22Rv1 (cell line): ENCODE data around the gene LAMA5.

Experiments
- ZFX ChIP-seq: fragments of 450-650 bp; IDR thresholded peaks from 2 replicates; pipeline ENCODE4 v1.6.1; 2017; ENCODE audit warnings: antibody characterized with exemption, borderline replicate concordance
- TF ChIP-seq, protein P1 (sequence below): fragments of 450-650 bp; IDR thresholded peaks from 2 replicates; pipeline ENCODE4 v1.5.1; 2017; ENCODE audit warnings: mild to moderate bottlenecking

DNA sequence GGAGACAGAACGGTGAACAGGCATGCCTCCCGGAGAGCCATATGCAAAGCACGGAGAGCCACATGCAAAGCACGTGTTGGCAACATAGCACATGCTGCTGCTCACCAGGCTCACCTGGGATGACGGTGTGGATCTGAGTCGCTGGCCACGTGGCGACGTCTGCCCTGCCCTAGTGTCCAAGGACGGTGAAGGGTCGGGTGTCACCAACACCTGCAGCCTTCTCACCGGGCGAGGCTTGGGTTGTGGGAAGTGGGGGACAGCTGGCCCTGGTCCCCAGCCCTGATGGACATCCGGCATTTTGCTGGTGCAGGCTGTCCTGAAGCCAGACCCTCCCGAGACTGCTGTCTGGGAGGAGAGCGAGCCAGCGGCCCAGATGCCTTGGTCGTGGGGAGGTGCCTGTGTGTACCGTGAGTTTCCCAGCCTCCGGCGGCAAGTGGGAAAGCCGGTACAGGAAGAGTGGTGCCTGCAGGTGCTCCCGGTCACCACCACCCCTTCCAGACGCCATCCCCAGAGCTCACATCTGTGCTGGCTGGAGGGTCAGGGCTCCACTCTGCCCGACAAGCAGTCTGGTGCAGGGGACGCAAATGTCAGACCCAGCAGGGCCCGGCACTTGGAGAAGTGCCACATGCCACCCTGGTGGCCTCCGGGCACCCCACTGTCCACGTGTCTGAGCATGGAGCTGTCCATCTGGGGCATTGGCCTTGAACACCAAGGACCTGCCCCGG, 70.2 kb downstream of the LAMA5 start:
- TF ChIP-seq, protein P1, sequence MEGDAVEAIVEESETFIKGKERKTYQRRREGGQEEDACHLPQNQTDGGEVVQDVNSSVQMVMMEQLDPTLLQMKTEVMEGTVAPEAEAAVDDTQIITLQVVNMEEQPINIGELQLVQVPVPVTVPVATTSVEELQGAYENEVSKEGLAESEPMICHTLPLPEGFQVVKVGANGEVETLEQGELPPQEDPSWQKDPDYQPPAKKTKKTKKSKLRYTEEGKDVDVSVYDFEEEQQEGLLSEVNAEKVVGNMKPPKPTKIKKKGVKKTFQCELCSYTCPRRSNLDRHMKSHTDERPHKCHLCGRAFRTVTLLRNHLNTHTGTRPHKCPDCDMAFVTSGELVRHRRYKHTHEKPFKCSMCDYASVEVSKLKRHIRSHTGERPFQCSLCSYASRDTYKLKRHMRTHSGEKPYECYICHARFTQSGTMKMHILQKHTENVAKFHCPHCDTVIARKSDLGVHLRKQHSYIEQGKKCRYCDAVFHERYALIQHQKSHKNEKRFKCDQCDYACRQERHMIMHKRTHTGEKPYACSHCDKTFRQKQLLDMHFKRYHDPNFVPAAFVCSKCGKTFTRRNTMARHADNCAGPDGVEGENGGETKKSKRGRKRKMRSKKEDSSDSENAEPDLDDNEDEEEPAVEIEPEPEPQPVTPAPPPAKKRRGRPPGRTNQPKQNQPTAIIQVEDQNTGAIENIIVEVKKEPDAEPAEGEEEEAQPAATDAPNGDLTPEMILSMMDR, result no peak
- no peak for TF ChIP-seq ZFX
